Nephron (organoid): ENCODE results near the gene HOXB13.

ENCODE experiments used
- H3K27ac Mint-ChIP-seq, 3 experiments: 2 replicates each; pipeline ENCODE4 v1.8.0; 2020; ENCODE audit warnings: mixed read lengths in 3 of 3, mild to moderate bottlenecking in 2 of 3, moderate library complexity in 1 of 3
- H3K27me3 Mint-ChIP-seq: 2 replicates; pipeline ENCODE4 v1.8.0; 2021; ENCODE audit warnings: low read depth, mild to moderate bottlenecking, moderate library complexity, mixed read lengths
- H3K36me3 Mint-ChIP-seq: 2 replicates; pipeline ENCODE4 v1.8.0; 2020; ENCODE audit warnings: low read depth, mixed read lengths
- H3K4me1 Mint-ChIP-seq: 2 replicates; pipeline ENCODE4 v1.8.0; 2020; ENCODE audit warnings: mixed read lengths
- H3K4me3 Mint-ChIP-seq, 3 experiments: 2 replicates each; pipeline ENCODE4 v1.8.0; 2020; ENCODE audit warnings: mild to moderate bottlenecking in 3 of 3, mixed read lengths in 3 of 3, moderate library complexity in 2 of 3
- H3K9me3 Mint-ChIP-seq: 2 replicates; pipeline ENCODE4 v1.8.0; 2020; ENCODE audit warnings: mixed read lengths
- TF ChIP-seq, protein P1 (sequence below), 3 experiments: fragments of 200-600 bp; sonication (generic); IDR thresholded peaks; one replicate each; pipeline ENCODE4 v1.5.0; 2021; ENCODE audit warnings: antibody characterized with exemption in 3 of 3; ENCODE audit not compliant: unreplicated experiment in 3 of 3

Gene HOXB13

DNA sequence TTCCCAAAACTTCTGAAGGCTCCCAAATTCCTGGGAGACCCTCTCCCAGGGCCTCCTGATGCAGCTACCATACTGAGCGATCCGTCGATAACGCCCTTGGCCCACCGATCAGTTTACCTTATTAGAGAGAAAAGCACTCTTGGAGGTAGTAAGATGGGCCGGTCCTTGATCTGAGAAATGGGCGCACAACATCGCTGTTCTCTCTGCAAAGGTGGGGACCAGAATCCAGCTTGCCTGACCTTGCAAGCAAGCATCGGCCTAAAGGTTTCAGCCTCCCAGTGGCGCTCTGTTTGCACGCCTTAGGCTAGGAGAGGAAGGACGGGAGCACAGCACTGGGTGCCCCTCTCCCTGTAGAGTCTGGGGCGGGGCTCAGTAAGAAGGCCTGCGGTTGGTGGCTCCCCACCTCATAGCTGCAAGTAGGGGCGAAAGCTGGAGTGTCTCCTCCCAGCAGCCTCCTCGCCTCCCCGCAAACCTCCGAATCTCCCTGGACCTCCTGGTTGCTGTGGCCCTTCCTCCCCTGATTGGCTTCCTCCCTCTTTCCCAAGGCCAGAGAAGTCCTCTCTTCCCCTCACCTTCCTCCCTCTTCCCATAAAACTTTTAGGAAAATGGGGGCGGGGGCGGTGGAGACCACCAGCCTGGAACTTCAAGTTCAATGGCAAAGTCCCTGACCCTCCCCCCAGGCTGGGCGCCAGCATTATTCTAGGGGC is 6.2 kb downstream of the HOXB13 start, which contains the start of gene PRAC1:
TSS of gene PRAC1 (minus strand) at position 318 of the 707 bp plus-strand sequence. CDS start at position 192, 126 bp downstream.
- H3K27ac Mint-ChIP-seq = no peak within 1 kb of the TSS
- H3K27me3 Mint-ChIP-seq = peaks cover 100% of the 10 kb centered on the region
- H3K4me3 Mint-ChIP-seq = peak within 1 kb of the TSS in 2 of 3 experiments; percentile 26 to 74
- TF ChIP-seq, protein P1, sequence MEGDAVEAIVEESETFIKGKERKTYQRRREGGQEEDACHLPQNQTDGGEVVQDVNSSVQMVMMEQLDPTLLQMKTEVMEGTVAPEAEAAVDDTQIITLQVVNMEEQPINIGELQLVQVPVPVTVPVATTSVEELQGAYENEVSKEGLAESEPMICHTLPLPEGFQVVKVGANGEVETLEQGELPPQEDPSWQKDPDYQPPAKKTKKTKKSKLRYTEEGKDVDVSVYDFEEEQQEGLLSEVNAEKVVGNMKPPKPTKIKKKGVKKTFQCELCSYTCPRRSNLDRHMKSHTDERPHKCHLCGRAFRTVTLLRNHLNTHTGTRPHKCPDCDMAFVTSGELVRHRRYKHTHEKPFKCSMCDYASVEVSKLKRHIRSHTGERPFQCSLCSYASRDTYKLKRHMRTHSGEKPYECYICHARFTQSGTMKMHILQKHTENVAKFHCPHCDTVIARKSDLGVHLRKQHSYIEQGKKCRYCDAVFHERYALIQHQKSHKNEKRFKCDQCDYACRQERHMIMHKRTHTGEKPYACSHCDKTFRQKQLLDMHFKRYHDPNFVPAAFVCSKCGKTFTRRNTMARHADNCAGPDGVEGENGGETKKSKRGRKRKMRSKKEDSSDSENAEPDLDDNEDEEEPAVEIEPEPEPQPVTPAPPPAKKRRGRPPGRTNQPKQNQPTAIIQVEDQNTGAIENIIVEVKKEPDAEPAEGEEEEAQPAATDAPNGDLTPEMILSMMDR (IDR thresholded peaks at IDR 0.05; ENCODE audit: unreplicated experiment in 3 of 3) = no peak
- H3K9me3 Mint-ChIP-seq = no peaks in the 10 kb centered on the region
- peaks cover 26% of the 10 kb centered on the region for H3K4me1 Mint-ChIP-seq
- no peaks in the 10 kb centered on the region for H3K36me3 Mint-ChIP-seq

GRCh38 chr17:48721009-48721402 is 7.5 kb downstream of the HOXB13 start:
- peaks cover 26% of the 10 kb centered on the region for H3K4me1 Mint-ChIP-seq
- peaks cover 100% of the 10 kb centered on the region for H3K27me3 Mint-ChIP-seq
- no peaks in the 10 kb centered on the region for H3K9me3 Mint-ChIP-seq
- no peaks in the 10 kb centered on the region for H3K36me3 Mint-ChIP-seq
- TF ChIP-seq, protein P1 (IDR thresholded peaks at IDR 0.05; ENCODE audit: unreplicated experiment in 3 of 3) = no peak
- no peak overlapping the region for H3K4me3 Mint-ChIP-seq
- no peak overlapping the region for H3K27ac Mint-ChIP-seq

DNA sequence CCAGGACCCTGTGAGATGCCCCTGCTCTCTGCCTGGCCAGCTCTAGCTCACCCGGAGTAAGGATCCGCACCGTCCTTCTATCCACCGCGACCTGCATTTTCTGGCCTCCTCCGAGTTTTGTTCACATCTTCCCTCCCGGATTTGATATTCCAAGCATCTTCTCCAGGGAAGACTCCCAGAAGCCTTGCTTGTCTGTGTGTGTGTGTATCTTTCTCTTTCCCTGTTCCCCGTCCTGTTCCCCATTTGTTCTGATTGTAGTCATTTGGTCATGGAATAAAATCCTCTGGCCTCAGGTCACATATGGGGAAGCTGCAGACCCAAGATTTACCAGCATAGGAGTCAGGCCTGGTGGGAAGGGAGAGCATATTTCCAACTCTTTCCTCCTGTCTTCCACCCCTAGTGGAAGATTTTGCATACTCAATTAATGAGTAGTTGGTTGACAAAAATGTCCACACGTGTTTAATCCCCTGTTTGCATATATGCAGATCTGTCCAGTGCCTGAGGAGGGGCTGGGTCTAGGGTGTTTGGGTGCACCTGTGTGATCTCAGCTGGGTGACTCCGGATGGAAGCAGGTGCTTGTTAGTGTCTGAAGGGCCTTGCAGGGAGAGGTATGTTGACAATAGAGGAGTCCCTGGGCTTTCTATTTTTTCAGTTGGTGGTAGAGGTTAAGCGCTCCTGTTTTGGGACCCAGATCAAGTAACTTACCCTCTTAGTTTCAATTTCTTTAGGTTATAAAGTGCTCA is 8.1 kb downstream of the HOXB13 start:
- H3K36me3 Mint-ChIP-seq = no peaks in the 10 kb centered on the region
- H3K27me3 Mint-ChIP-seq = peaks cover 100% of the 10 kb centered on the region
- H3K4me1 Mint-ChIP-seq = peaks cover 26% of the 10 kb centered on the region
- TF ChIP-seq, protein P1 (IDR thresholded peaks at IDR 0.05; ENCODE audit: unreplicated experiment in 3 of 3) = no peak
- H3K4me3 Mint-ChIP-seq = peak overlapping the region; percentile 14 to 44 (median 28)
- no peaks in the 10 kb centered on the region for H3K9me3 Mint-ChIP-seq
- H3K27ac Mint-ChIP-seq = no peak overlapping the region

DNA sequence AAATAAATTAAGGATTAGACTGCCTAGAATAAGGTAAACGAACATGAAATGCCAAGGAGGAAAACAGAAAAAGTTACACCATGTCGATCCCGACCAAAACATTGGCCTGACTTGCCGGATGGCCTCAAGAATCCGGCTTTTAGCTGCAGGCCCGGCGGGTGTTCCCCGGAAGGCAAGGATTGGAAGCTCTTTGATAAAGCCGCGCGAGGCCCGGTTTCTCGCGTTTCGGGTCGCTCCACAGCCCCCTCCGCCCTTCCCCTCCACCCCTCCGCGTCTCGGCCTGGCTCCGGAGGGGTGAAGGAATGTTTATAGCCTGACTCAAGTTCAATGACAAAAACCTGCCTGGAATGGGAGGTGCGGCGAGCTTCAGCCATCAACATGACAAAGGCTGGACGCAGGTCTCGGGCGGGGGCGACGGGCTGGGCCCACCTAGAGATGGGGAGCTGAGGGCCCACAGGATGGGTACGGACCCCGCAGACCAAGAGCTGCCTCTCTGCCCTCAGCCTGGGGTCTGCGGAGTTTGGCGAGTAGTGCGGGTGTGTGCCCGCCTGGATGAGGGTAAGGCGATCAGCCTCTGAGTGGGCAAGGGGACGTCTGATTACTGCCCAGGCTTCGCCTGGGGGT is 8.8 kb downstream of the HOXB13 start:
- no peaks in the 10 kb centered on the region for H3K9me3 Mint-ChIP-seq
- TF ChIP-seq, protein P1 (IDR thresholded peaks at IDR 0.05; ENCODE audit: unreplicated experiment in 3 of 3) = no peak
- H3K36me3 Mint-ChIP-seq = no peaks in the 10 kb centered on the region
- H3K4me1 Mint-ChIP-seq = peaks cover 26% of the 10 kb centered on the region
- H3K27me3 Mint-ChIP-seq = peaks cover 100% of the 10 kb centered on the region
- no peak overlapping the region for H3K27ac Mint-ChIP-seq
- peak overlapping the region; percentile 37 to 56 (median 53) for H3K4me3 Mint-ChIP-seq

- TF ChIP-seq, protein P1 (IDR thresholded peaks at IDR 0.05; ENCODE audit: unreplicated experiment in 3 of 3) = no peak
- Mint-ChIP-seq H3K4me3 (peak overlapping the region; percentile 58 to 77 (median 67)), H3K36me3 (no peaks in the 10 kb centered on the region), H3K4me1 (peaks cover 20% of the 10 kb centered on the region), H3K27ac (no peak overlapping the region), H3K27me3 (peaks cover 100% of the 10 kb centered on the region), H3K9me3 (no peaks in the 10 kb centered on the region)
Measured at GRCh38 chr17:48718761-48719641, 9.5 kb downstream of the HOXB13 start.
